H1 (cell line): ENCODE data around the gene OSBPL9. TPM values are rescaled to one million over a fixed set of nuclear protein-coding genes. Genes with fewer than 3 reads are reported as not detected.

Experiments used
- CTCF ChIA-PET: fragments of 300-600 bp; sonication (Branson Sonifier 250); formaldehyde crosslinking; loops from one replicate; lab custom pipeline; 2021; ENCODE audit not compliant: partially characterized antibody; lab: Charles Lee
- POLR2A ChIA-PET: fragments of 300-600 bp; sonication (Branson Sonifier 250); formaldehyde crosslinking; loops from one replicate; lab custom pipeline; 2021; ENCODE audit warnings: inconsistent platforms; ENCODE audit not compliant: partially characterized antibody; lab: Charles Lee
- DNase-seq, 2 experiments: peaks; one replicate each; pipeline versions ENCODE4 v3.0.0 to v3.0.0-alpha.2; 2010 to 2022; ENCODE audit warnings: low spot score in 2 of 2, low read depth in 1 of 2, mixed read lengths in 1 of 2
- FAIRE-seq: peaks from 2 replicates; lab custom pipeline; 2011; peaks lifted over from hg19 to GRCh38; lab: Jason Lieb, UNC
- H2AFZ ChIP-seq: 2 replicates; pipeline ENCODE4 v1.8.1; 2012; ENCODE audit warnings: low read length, inconsistent platforms
- H2AK5ac ChIP-seq: 2 replicates; pipeline ENCODE4 v1.6.1; 2013; ENCODE audit warnings: low read depth, low read length
- H2BK120ac ChIP-seq: replicated peaks from 2 replicates; pipeline ENCODE3; 2013; ENCODE audit warnings: low read depth, low read length, inconsistent platforms
- H2BK12ac ChIP-seq: 2 replicates; pipeline ENCODE4 v1.6.1; 2013; ENCODE audit warnings: low read depth, low read length
- H2BK15ac ChIP-seq: 2 replicates; pipeline ENCODE4 v1.6.1; 2013; ENCODE audit warnings: low read length
- H2BK20ac ChIP-seq: 2 replicates; pipeline ENCODE4 v1.6.1; 2013; ENCODE audit warnings: low read length
- H2BK5ac ChIP-seq: 2 replicates; pipeline ENCODE4 v1.6.1; 2013; ENCODE audit warnings: low read depth, low read length
- H3K14ac ChIP-seq: 2 replicates; pipeline ENCODE4 v1.6.1; 2013; ENCODE audit warnings: inconsistent platforms; ENCODE audit not compliant: insufficient read length
- H3K18ac ChIP-seq: 2 replicates; pipeline ENCODE4 v1.6.1; 2013; ENCODE audit warnings: low read length; ENCODE audit errors: extremely low read depth
- H3K23ac ChIP-seq: 2 replicates; pipeline ENCODE4 v1.6.1; 2013; ENCODE audit warnings: inconsistent platforms; ENCODE audit not compliant: insufficient read length
- H3K23me2 ChIP-seq: 2 replicates; pipeline ENCODE4 v1.6.1; 2013; ENCODE audit warnings: low read depth, low read length
- H3K27ac ChIP-seq: 2 replicates; pipeline ENCODE4 v1.6.1; 2011; ENCODE audit warnings: low read depth, low read length, inconsistent platforms
- H3K27me3 ChIP-seq, 4 experiments: replicated peaks in 1 of 4; 1 replicate in 1 of 4; 2 replicates in 3 of 4; pipeline versions ENCODE4 v1.6.1 to v1.8.1; 2011 to 2013; ENCODE audit warnings: low read length in 3 of 4, mild to moderate bottlenecking in 3 of 4, inconsistent platforms in 2 of 4, mixed read lengths in 2 of 4, moderate library complexity in 1 of 4; ENCODE audit not compliant: control insufficient read depth in 3 of 4, insufficient read depth in 3 of 4; ENCODE audit errors: extremely low read depth in 1 of 4
- H3K36me3 ChIP-seq, 4 experiments: 2 replicates each; pipeline versions ENCODE4 v1.6.1 to v1.8.1; 2011 to 2013; ENCODE audit warnings: mild to moderate bottlenecking in 4 of 4, low read length in 3 of 4, moderate library complexity in 2 of 4, control low read depth in 1 of 4, inconsistent platforms in 1 of 4; ENCODE audit not compliant: insufficient read depth in 4 of 4, control insufficient read depth in 2 of 4
- H3K4ac ChIP-seq: replicated peaks from 2 replicates; pipeline ENCODE3; 2013; ENCODE audit warnings: low read length, low read depth, mixed read lengths, inconsistent platforms; ENCODE audit not compliant: insufficient read length
- H3K4me1 ChIP-seq, 4 experiments: replicated peaks in 1 of 4; 1 replicate in 1 of 4; 2 replicates in 3 of 4; pipeline versions ENCODE4 v1.6.1 to v1.8.1; 2011 to 2013; ENCODE audit warnings: low read length in 3 of 4, inconsistent platforms in 2 of 4, mixed read lengths in 1 of 4; ENCODE audit not compliant: insufficient read depth in 4 of 4, control insufficient read depth in 3 of 4
- H3K4me2 ChIP-seq, 2 experiments: 2 replicates each; pipeline versions ENCODE4 v1.6.1 to v1.8.1; 2011 to 2013; ENCODE audit warnings: low read depth in 2 of 2, low read length in 2 of 2, control low read depth in 1 of 2, inconsistent platforms in 1 of 2, mild to moderate bottlenecking in 1 of 2; ENCODE audit not compliant: insufficient read depth in 1 of 2
- H3K4me3 ChIP-seq, 4 experiments: fragments of 200-600, 300-600 bp in 1 of 4; sonication (generic), shearing (Covaris generic), sonication (Bioruptor Twin) in 1 of 4; 2 replicates each; pipeline versions ENCODE4 v1.5.1 to v1.8.1; 2011 to 2016; ENCODE audit warnings: low read length in 4 of 4, low read depth in 3 of 4, control low read depth in 2 of 4, inconsistent platforms in 2 of 4, mild to moderate bottlenecking in 2 of 4, mixed read lengths in 1 of 4, moderate library complexity in 1 of 4; ENCODE audit not compliant: insufficient read depth in 2 of 4; ENCODE audit errors: extremely low read depth in 1 of 4
- H3K56ac ChIP-seq: replicated peaks from 2 replicates; pipeline ENCODE3; 2013; ENCODE audit warnings: low read depth, mild to moderate bottlenecking, mixed read lengths, low read length, inconsistent platforms; ENCODE audit not compliant: insufficient read length
- H3K79me1 ChIP-seq: 2 replicates; pipeline ENCODE4 v1.6.1; 2013; ENCODE audit warnings: low read depth, low read length, control low read depth
- H3K79me2 ChIP-seq, 2 experiments: 2 replicates each; pipeline versions ENCODE4 v1.6.1 to v1.8.1; 2012 to 2013; ENCODE audit warnings: low read length in 2 of 2, mild to moderate bottlenecking in 2 of 2, inconsistent platforms in 1 of 2; ENCODE audit not compliant: insufficient read depth in 2 of 2, control insufficient read depth in 1 of 2
- H3K9ac ChIP-seq, 4 experiments: replicated peaks in 1 of 4; 1 replicate in 1 of 4; 2 replicates in 3 of 4; pipeline versions ENCODE4 v1.6.1 to v1.8.1; 2011 to 2013; ENCODE audit warnings: low read depth in 3 of 4, low read length in 3 of 4, control low read depth in 2 of 4, mild to moderate bottlenecking in 2 of 4, moderate library complexity in 2 of 4, inconsistent platforms in 1 of 4; ENCODE audit errors: extremely low read depth in 1 of 4
- H3K9me3 ChIP-seq, 2 experiments: 2 replicates each; pipeline versions ENCODE4 v1.6.1 to v1.8.1; 2012 to 2013; ENCODE audit warnings: mild to moderate bottlenecking in 2 of 2, moderate library complexity in 2 of 2, control low read depth in 1 of 2, inconsistent platforms in 1 of 2, low read depth in 1 of 2, low read length in 1 of 2, mixed read lengths in 1 of 2; ENCODE audit not compliant: insufficient read depth in 2 of 2
- H4K20me1 ChIP-seq, 2 experiments: replicated peaks in 1 of 2; 2 replicates each; pipeline versions ENCODE3 to v1.8.1; 2011 to 2013; ENCODE audit warnings: inconsistent platforms in 2 of 2, low read length in 2 of 2, mild to moderate bottlenecking in 1 of 2; ENCODE audit not compliant: insufficient read depth in 2 of 2, control insufficient read depth in 1 of 2
- H4K5ac ChIP-seq: 2 replicates; pipeline ENCODE4 v1.6.1; 2013; ENCODE audit warnings: low read length, low read depth, mixed read lengths, inconsistent platforms; ENCODE audit not compliant: insufficient read length
- H4K8ac ChIP-seq: 2 replicates; pipeline ENCODE4 v1.8.0; 2013; ENCODE audit warnings: mild to moderate bottlenecking, moderate library complexity, low read length, inconsistent platforms; ENCODE audit not compliant: insufficient read depth; ENCODE audit errors: extremely low read depth
- H4K91ac ChIP-seq: replicated peaks from 2 replicates; pipeline ENCODE3; 2013; ENCODE audit warnings: low read length, mixed read lengths, inconsistent platforms; ENCODE audit not compliant: insufficient read length
- CHD2 ChIP-seq: IDR thresholded peaks from 2 replicates; pipeline ENCODE4 v1.6.1; 2012; ENCODE audit warnings: low read length, improper control_type of control experiment
- CTBP2 ChIP-seq: IDR thresholded peaks from 2 replicates; pipeline ENCODE4 v1.7.0; 2011; ENCODE audit warnings: borderline replicate concordance, mild to moderate bottlenecking, moderate library complexity, mixed read lengths, low read length; ENCODE audit not compliant: insufficient read depth, insufficient read length
- KDM1A ChIP-seq: fragments of 200-600, 300-600 bp; sonication (generic); IDR thresholded peaks from 2 replicates; pipeline ENCODE4 v1.7.1; 2016; ENCODE audit warnings: mild to moderate bottlenecking, low read length, borderline replicate concordance
- KDM5A ChIP-seq: fragments of 200-600 bp; IDR thresholded peaks from 2 replicates; pipeline ENCODE4 v1.7.1; 2012; ENCODE audit warnings: mild to moderate bottlenecking, low read length, inconsistent platforms, mixed read lengths
- SIX5 ChIP-seq: IDR thresholded peaks from 2 replicates; pipeline ENCODE4 v1.6.1; 2011; ENCODE audit warnings: mild to moderate bottlenecking, low read depth, low read length
- SRF ChIP-seq: IDR thresholded peaks from 2 replicates; pipeline ENCODE4 v1.6.1; 2011; ENCODE audit warnings: mild to moderate bottlenecking, low read depth, low read length, moderate library complexity
- WGBS, 2 experiments: shearing (Covaris generic) in 1 of 2; methylation state at CpG; one replicate each; pipeline versions ENCODE4 v1.1.6 to v1.1.7; 2013 to 2015; ENCODE audit warnings: low lambda C conversion rate in 2 of 2, mixed read lengths in 2 of 2, inconsistent platforms in 1 of 2, low coverage in 1 of 2, missing lambda C conversion rate in 1 of 2; ENCODE audit not compliant: insufficient replicate concordance in 2 of 2, insufficient coverage in 1 of 2, insufficient read length in 1 of 2; ENCODE audit errors: extremely low coverage in 1 of 2, missing lambda C conversion rate in 1 of 2; 5-methylcytosine and 5-hydroxymethylcytosine counted together
- polyA plus RNA-seq, 7 experiments: library from polyadenylated mRNA; depleted of rRNA in 3 of 7; stranded (reverse) in 5 of 7; unstranded in 2 of 7; fragments of >200 nt in 5 of 7; fragments of 200-250 nt in 2 of 7; gene quantifications; 1 replicate in 5 of 7; 2 replicates in 1 of 7; 4 replicates in 1 of 7; pipeline versions ENCODE4 v1.2.1 to v1.2.3, GENCODE V29; 2011 to 2013; ENCODE audit warnings: missing spikeins in 2 of 7, mixed read lengths in 2 of 7
- total RNA-seq: library from RNA; stranded (reverse); fragmentation: NEBNext Ultra II Directional; extraction: Animal tissue kit (Norgen Biotek cat#: 25700); gene quantifications from 2 replicates; pipeline ENCODE4 v1.2.1, GENCODE V29; 2021

Gene OSBPL9
- total and polyA plus RNA-seq, 2 of the 8 experiments (the other 6 are each of a cell fraction or from before 2014, with no cell fraction given) = 58.2 to 71.6 TPM

- ChIA-PET CTCF (interaction anchor here (0.8 kb wide), 1 partner anchor 12 kb away, joined by 3 read pairs; no protein-coding TSS in a partner anchor), POLR2A (no interaction called here)
- Histone ChIP-seq H4K8ac (no peak overlapping the region), H3K79me1 (no peaks in the 10 kb centered on the region; the same call in 1 of the 2 replicates), H2BK120ac (no peak overlapping the region), H2AFZ (no peak overlapping the region), H2BK20ac (no peak overlapping the region), H3K14ac (no peak overlapping the region), H3K27ac (no peak overlapping the region), H4K5ac (no peak overlapping the region), H3K79me2 (peaks cover 0 to 5% of the 10 kb centered on the region in 2 experiments; a peak in 1 of 4 replicates), H3K23ac (no peak overlapping the region), H3K4me1 (no peaks in the 10 kb centered on the region; a peak in 1 of 7 replicates), H4K20me1 (peaks cover 1 to 2% of the 10 kb centered on the region in 2 experiments), H3K23me2 (no peaks in the 10 kb centered on the region), H3K9me3 (no peaks in the 10 kb centered on the region), H2BK15ac (no peak overlapping the region), H2BK5ac (no peak overlapping the region), H3K27me3 (no peaks in the 10 kb centered on the region), H2BK12ac (no peak overlapping the region), H2AK5ac (no peak overlapping the region), H3K9ac (no peak overlapping the region), H3K56ac (no peak overlapping the region), H3K36me3 (no peaks in the 10 kb centered on the region), H3K18ac (no peak overlapping the region), H4K91ac (no peak overlapping the region), H3K4me3 (no peak overlapping the region), H3K4me2 (no peak overlapping the region), H3K4ac (no peak overlapping the region)
- DNase-seq (no peak), FAIRE-seq (no peak)
- 67% methylated on average over 1 of the region's 3 CpGs; no CpG with 5 or more reads in 1 of the 2 experiments for WGBS, 2 experiments
- no peak for TF ChIP-seq KDM1A
- no peak for TF ChIP-seq KDM5A
- TF ChIP-seq SIX5 = no peak
- no peak for TF ChIP-seq CTBP2
- no peak for TF ChIP-seq SRF
- no peak for TF ChIP-seq CHD2
Measured at GRCh38 chr1:51639694-51640093, 22.8 kb downstream of the OSBPL9 start.
